Esophagus squamous epithelium (tissue), 5 donors: ENCODE measurements around the gene TMEM263. TPM values are rescaled to one million over a fixed set of nuclear protein-coding genes. Genes with fewer than 3 reads are reported as not detected.

ENCODE experiments used
- DNase-seq: peaks from one replicate; lab custom pipeline; 2025; lab: John Stamatoyannopoulos, UW
- H3K27ac ChIP-seq, 4 donors: fragments of 200-600 bp; sonication (generic); one replicate each; pipeline ENCODE4 v1.5.1; 2016 to 2019; ENCODE audit warnings: mild to moderate bottlenecking in 1 of 4
- H3K27me3 ChIP-seq, 4 donors: fragments of 200-600 bp; sonication (generic); 1 replicate in 3 of 4; 2 replicates in 1 of 4; pipeline versions ENCODE4 v1.5.1 to v1.6.0; 2017 to 2021; ENCODE audit warnings: antibody characterized with exemption in 1 of 4
- H3K36me3 ChIP-seq, 3 donors: fragments of 200-600 bp; sonication (generic); one replicate each; pipeline ENCODE4 v1.5.1; 2016 to 2019
- H3K4me1 ChIP-seq, 3 donors: fragments of 200-600 bp; sonication (generic); one replicate each; pipeline ENCODE4 v1.5.1; 2017 to 2019
- H3K4me3 ChIP-seq, 4 donors: fragments of 200-600 bp; sonication (generic); 1 replicate in 3 of 4; 2 replicates in 1 of 4; pipeline ENCODE4 v1.5.1; 2016 to 2019; ENCODE audit warnings: mild to moderate bottlenecking in 2 of 4, moderate library complexity in 1 of 4
- H3K9me3 ChIP-seq, 3 donors: fragments of 200-600 bp; sonication (generic); one replicate each; pipeline ENCODE4 v1.5.1; 2016 to 2019
- POLR2A ChIP-seq, 4 donors: fragments of 450-650 bp; IDR thresholded peaks; one replicate each; pipeline ENCODE4 v1.6.1; 2017; ENCODE audit warnings: antibody characterized with exemption in 4 of 4, mild to moderate bottlenecking in 4 of 4, moderate library complexity in 3 of 4
- WGBS, 2 donors: methylation state at CpG; one replicate each; pipeline ENCODE4 v1.1.5; 2018; 5-methylcytosine and 5-hydroxymethylcytosine counted together
- intact Hi-C: fragments of 100-400 bp; cut with DNase I; formaldehyde crosslinking; loops from one replicate; pipeline ENCODE4 v1.15.0; 2022
- total RNA-seq, 4 donors: library from RNA; depleted of rRNA; stranded (reverse); fragments of >200 nt; gene quantifications; one replicate each; pipeline ENCODE4 v1.1.0, GENCODE V29; 2016
- TF ChIP-seq, protein P1 (sequence below), 6 experiments: fragments of 450-650 bp in 4 of 6; fragments of 200-600 bp in 2 of 6; sonication (generic) in 2 of 6; IDR thresholded peaks; one replicate each; pipeline ENCODE4 v1.5.1; 2016 to 2019; ENCODE audit warnings: antibody characterized with exemption in 6 of 6, mild to moderate bottlenecking in 4 of 6, moderate library complexity in 4 of 6
- donor health status: DM: yes; HTN: yes; CAD: no.

TMEM263 gene
- total RNA-seq, 4 donors from 2014 or later, result 5.1 to 12.0 (median 8.6) TPM

GRCh38 chr12:106976668-106977067 is 21.0 kb downstream of the TMEM263 start:
- no peaks in the 10 kb centered on the region for H3K9me3 ChIP-seq
- intact Hi-C loops, result no loop called here
- no peak overlapping the region for H3K27ac ChIP-seq
- WGBS, 2 donors, result 57 to 59% methylated on average over 1 of the region's 1 CpG
- peaks cover 0 to 56% (median 9%) of the 10 kb centered on the region in 3 donors for H3K4me1 ChIP-seq
- no peak for DNase-seq
- H3K27me3 ChIP-seq, result no peaks in the 10 kb centered on the region
- peaks cover 0 to 4% (median 0%) of the 10 kb centered on the region in 3 donors for H3K36me3 ChIP-seq
- TF ChIP-seq POLR2A (IDR thresholded peaks at IDR 0.05), result no peak
- TF ChIP-seq, protein P1, sequence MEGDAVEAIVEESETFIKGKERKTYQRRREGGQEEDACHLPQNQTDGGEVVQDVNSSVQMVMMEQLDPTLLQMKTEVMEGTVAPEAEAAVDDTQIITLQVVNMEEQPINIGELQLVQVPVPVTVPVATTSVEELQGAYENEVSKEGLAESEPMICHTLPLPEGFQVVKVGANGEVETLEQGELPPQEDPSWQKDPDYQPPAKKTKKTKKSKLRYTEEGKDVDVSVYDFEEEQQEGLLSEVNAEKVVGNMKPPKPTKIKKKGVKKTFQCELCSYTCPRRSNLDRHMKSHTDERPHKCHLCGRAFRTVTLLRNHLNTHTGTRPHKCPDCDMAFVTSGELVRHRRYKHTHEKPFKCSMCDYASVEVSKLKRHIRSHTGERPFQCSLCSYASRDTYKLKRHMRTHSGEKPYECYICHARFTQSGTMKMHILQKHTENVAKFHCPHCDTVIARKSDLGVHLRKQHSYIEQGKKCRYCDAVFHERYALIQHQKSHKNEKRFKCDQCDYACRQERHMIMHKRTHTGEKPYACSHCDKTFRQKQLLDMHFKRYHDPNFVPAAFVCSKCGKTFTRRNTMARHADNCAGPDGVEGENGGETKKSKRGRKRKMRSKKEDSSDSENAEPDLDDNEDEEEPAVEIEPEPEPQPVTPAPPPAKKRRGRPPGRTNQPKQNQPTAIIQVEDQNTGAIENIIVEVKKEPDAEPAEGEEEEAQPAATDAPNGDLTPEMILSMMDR (IDR thresholded peaks at IDR 0.05), result no peak
- no peak overlapping the region for H3K4me3 ChIP-seq

DNA sequence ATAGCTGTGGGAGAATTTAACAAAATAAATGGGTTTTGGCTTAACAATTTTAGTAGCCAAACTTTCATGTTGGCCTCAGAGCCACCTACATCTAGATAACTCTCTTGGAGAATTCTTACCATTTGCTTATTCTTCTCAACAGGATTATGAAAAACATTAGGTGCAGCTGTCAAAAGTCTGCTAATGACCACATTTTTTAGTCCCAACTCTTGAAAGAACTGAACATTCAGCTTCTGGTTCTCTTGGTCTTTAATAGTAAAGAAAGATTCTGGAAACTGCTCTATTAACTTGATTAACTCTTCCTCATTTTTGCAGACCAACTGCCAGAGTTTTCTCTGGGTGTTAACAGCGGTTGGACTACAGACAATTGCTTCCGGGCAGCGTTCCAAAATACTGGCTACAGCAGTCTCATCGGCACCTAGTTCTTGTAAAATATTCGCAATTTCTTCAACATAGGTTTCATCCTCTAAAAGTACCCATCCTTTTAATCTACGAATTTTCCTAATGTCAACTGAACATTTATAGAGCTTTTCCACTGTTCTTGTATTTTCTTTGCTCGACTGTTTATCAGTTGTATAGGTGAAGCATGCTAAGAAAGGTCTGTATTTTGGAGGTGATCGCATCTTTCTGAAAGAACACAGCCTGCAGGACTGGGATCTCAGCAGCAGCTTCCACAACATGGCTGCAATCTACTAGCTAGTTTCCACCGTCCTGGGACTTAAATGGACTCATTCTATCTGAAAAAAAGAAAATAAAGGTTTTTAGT is 22.5 kb downstream of the TMEM263 start:
- TF ChIP-seq, protein P1 (IDR thresholded peaks at IDR 0.05), result no peak
- TF ChIP-seq POLR2A (IDR thresholded peaks at IDR 0.05), result no peak
- Histone ChIP-seq H3K9me3 (no peaks in the 10 kb centered on the region), H3K27me3 (no peaks in the 10 kb centered on the region), H3K4me1 (peaks cover 0 to 60% (median 9%) of the 10 kb centered on the region in 3 donors), H3K27ac (no peak overlapping the region), H3K36me3 (no peaks in the 10 kb centered on the region), H3K4me3 (no peak overlapping the region)
- intact Hi-C loops, result no loop called here
- DNase-seq, result no peak
- WGBS, 2 donors, result 28 to 38% methylated on average over 9 of the region's 9 CpGs

DNA sequence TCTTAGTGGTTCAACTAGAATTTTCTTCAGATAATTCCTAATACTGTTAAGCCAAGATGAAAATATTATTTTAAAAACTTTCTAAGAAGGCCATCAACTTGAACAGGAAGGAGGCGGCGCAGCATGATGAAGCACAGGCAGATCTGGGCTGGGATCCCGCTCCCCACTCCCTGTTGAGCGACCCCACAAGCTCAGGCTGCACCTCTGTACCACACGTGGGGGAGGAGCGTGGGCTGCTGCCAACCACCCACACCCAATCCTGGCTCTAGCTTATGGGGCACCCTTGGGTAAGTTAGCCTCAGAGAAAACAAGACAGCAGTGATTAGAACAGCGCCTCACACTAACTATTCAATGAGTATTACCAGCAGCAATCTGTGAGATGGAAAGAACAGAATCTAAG is 25.2 kb downstream of the TMEM263 start:
- no peak for TF ChIP-seq POLR2A (IDR thresholded peaks at IDR 0.05)
- TF ChIP-seq, protein P1 (IDR thresholded peaks at IDR 0.05), result no peak
- Histone ChIP-seq H3K27me3 (no peaks in the 10 kb centered on the region), H3K9me3 (no peaks in the 10 kb centered on the region), H3K36me3 (peaks cover 0 to 15% (median 0%) of the 10 kb centered on the region in 3 donors), H3K4me3 (no peak overlapping the region), H3K4me1 (peaks cover 0 to 53% (median 12%) of the 10 kb centered on the region in 3 donors), H3K27ac (no peak overlapping the region)
- intact Hi-C loops, result no loop called here
- WGBS, 2 donors, result 57 to 70% methylated on average over 7 of the region's 7 CpGs
- no peak for DNase-seq

- H3K9me3 ChIP-seq, result no peaks in the 10 kb centered on the region
- 85 to 95% methylated on average over 3 of the region's 3 CpGs for WGBS, 2 donors
- no peak for TF ChIP-seq POLR2A (IDR thresholded peaks at IDR 0.05)
- H3K36me3 ChIP-seq, result peaks cover 0 to 15% (median 0%) of the 10 kb centered on the region in 3 donors
- H3K27ac ChIP-seq, result no peak overlapping the region
- H3K27me3 ChIP-seq, result no peaks in the 10 kb centered on the region
- intact Hi-C loops, result no loop called here
- DNase-seq, result no peak
- H3K4me3 ChIP-seq, result no peak overlapping the region
- peaks cover 0 to 51% (median 11%) of the 10 kb centered on the region in 3 donors for H3K4me1 ChIP-seq
These were observed 26.1 kb downstream of the TMEM263 start for GRCh38 chr12:106981788-106982187.

DNA sequence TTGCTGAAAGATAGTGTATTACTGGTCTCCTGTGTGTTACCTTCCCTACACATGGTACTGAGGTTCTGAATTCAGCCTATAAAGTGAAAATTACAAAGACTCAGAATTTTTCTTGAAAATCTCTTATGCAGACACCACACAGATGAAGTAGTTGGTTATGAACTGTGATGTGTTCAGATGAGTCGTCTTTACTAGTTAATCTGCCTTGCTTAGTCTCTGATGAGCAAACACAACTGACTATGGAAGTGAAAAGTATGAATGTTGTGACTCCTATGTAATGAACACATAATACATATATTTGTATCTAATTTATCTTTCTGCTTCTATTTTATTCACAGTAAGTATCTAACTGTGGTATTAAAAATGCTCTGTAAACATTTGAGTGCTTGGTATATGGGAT is 26.5 kb downstream of the TMEM263 start:
- WGBS, 2 donors, result 71 to 87% methylated on average over 1 of the region's 1 CpG

More for the DNA sequence above, 26.5 kb downstream of the TMEM263 start:
- Histone ChIP-seq H3K36me3 (peaks cover 0 to 15% (median 0%) of the 10 kb centered on the region in 3 donors), H3K27ac (no peak overlapping the region), H3K27me3 (no peaks in the 10 kb centered on the region), H3K9me3 (no peaks in the 10 kb centered on the region), H3K4me3 (no peak overlapping the region), H3K4me1 (peaks cover 0 to 51% (median 11%) of the 10 kb centered on the region in 3 donors)
- TF ChIP-seq POLR2A (IDR thresholded peaks at IDR 0.05), result no peak
- TF ChIP-seq, protein P1 (IDR thresholded peaks at IDR 0.05), result no peak
- no peak for DNase-seq
- intact Hi-C loops, result no loop called here
